Liver (tissue), 9 donors: ENCODE data around the gene HYAL3. TPM values are rescaled to one million over a fixed set of nuclear protein-coding genes. Genes with fewer than 3 reads are reported as not detected.
A peak's percentile ranks its signal among the peaks of the same experiment; 100 is the strongest.

Source experiments
- DNase-seq: peaks from one replicate; pipeline ENCODE4 v3.0.0-alpha.2; 2017; ENCODE audit warnings: low spot score
- H3K27ac ChIP-seq, 2 donors: one replicate each; pipeline ENCODE4 v1.7.0; 2013; ENCODE audit warnings: inconsistent platforms in 2 of 2, low read length in 2 of 2, control low read depth in 1 of 2, low read depth in 1 of 2, mild to moderate bottlenecking in 1 of 2
- H3K27me3 ChIP-seq, 4 donors: one replicate each; pipeline versions ENCODE4 v1.6.1 to v1.7.0; 2013; ENCODE audit warnings: low read length in 3 of 4, inconsistent platforms in 1 of 4, mild to moderate bottlenecking in 1 of 4, moderate library complexity in 1 of 4; ENCODE audit not compliant: control insufficient read depth in 4 of 4, insufficient read depth in 4 of 4
- H3K36me3 ChIP-seq, 4 donors: one replicate each; pipeline versions ENCODE4 v1.6.1 to v1.7.0; 2013; ENCODE audit warnings: low read length in 3 of 4, mild to moderate bottlenecking in 3 of 4, low read depth in 1 of 4, moderate library complexity in 1 of 4; ENCODE audit not compliant: control insufficient read depth in 4 of 4, insufficient read depth in 3 of 4
- H3K4me1 ChIP-seq, 4 donors: one replicate each; pipeline versions ENCODE4 v1.6.1 to v1.7.0; 2013; ENCODE audit warnings: low read length in 3 of 4, mild to moderate bottlenecking in 3 of 4, moderate library complexity in 1 of 4; ENCODE audit not compliant: control insufficient read depth in 4 of 4, insufficient read depth in 4 of 4
- H3K4me3 ChIP-seq, 3 donors: one replicate each; pipeline versions ENCODE4 v1.6.1 to v1.7.0; 2013; ENCODE audit warnings: low read length in 3 of 3, control low read depth in 1 of 3, low read depth in 1 of 3, mild to moderate bottlenecking in 1 of 3
- H3K9ac ChIP-seq, 2 donors: one replicate each; pipeline ENCODE4 v1.7.0; 2013; ENCODE audit warnings: low read length in 2 of 2, mild to moderate bottlenecking in 2 of 2, moderate library complexity in 2 of 2, control low read depth in 1 of 2, low read depth in 1 of 2
- H3K9me3 ChIP-seq, 4 donors: one replicate each; pipeline versions ENCODE4 v1.6.1 to v1.7.0; 2013; ENCODE audit warnings: low read length in 3 of 4; ENCODE audit not compliant: control insufficient read depth in 4 of 4
- EGR1 ChIP-seq, 2 donors: IDR thresholded peaks; 2 replicates each; pipeline ENCODE4 v1.6.1; 2016 to 2018; ENCODE audit warnings: antibody characterized with exemption in 2 of 2, low read depth in 2 of 2
- FOXA1 ChIP-seq: IDR thresholded peaks from 2 replicates; pipeline ENCODE4 v1.6.1; 2016; ENCODE audit warnings: antibody characterized with exemption
- FOXA2 ChIP-seq: IDR thresholded peaks from 2 replicates; pipeline ENCODE4 v1.6.1; 2016; ENCODE audit warnings: antibody characterized with exemption
- GABPA ChIP-seq, 2 donors: IDR thresholded peaks in 1 of 2; conservative IDR thresholded peaks in 1 of 2; 2 replicates each; pipeline ENCODE4 v1.6.1; 2016; ENCODE audit warnings: antibody characterized with exemption in 2 of 2, mild to moderate bottlenecking in 1 of 2, moderate library complexity in 1 of 2
- HNF4A ChIP-seq, 2 donors: conservative IDR thresholded peaks; 2 replicates each; pipeline ENCODE4 v1.6.1; 2016; ENCODE audit warnings: antibody characterized with exemption in 2 of 2, mild to moderate bottlenecking in 2 of 2
- HNF4G ChIP-seq: IDR thresholded peaks from 2 replicates; pipeline ENCODE4 v1.6.1; 2016; ENCODE audit warnings: antibody characterized with exemption
- NR2F2 ChIP-seq: IDR thresholded peaks from 2 replicates; pipeline ENCODE4 v1.6.1; 2016; ENCODE audit warnings: antibody characterized with exemption
- RAD21 ChIP-seq, 2 donors: IDR thresholded peaks; 2 replicates each; pipeline ENCODE4 v1.6.1; 2016; ENCODE audit warnings: antibody characterized with exemption in 2 of 2, mild to moderate bottlenecking in 2 of 2
- RXRA ChIP-seq, 2 donors: IDR thresholded peaks; 2 replicates each; pipeline ENCODE4 v1.6.1; 2017 to 2018; ENCODE audit warnings: antibody characterized with exemption in 2 of 2, mild to moderate bottlenecking in 1 of 2
- SP1 ChIP-seq: IDR thresholded peaks from 2 replicates; pipeline ENCODE4 v1.6.1; 2018; ENCODE audit warnings: antibody characterized with exemption, mild to moderate bottlenecking
- TAF1 ChIP-seq: conservative IDR thresholded peaks from 2 replicates; pipeline ENCODE4 v1.6.1; 2016; ENCODE audit warnings: antibody characterized with exemption, mild to moderate bottlenecking
- YY1 ChIP-seq: IDR thresholded peaks from 2 replicates; pipeline ENCODE4 v1.6.1; 2016; ENCODE audit warnings: antibody characterized with exemption, mild to moderate bottlenecking
- WGBS: extraction: QIAGEN DNeasy Blood & Tissue Kit; methylation state at CpG from one replicate; pipeline ENCODE4 v1.1.7; 2013; 5-methylcytosine and 5-hydroxymethylcytosine counted together
- polyA plus RNA-seq, 2 donors: library from polyadenylated mRNA; stranded (reverse) in 1 of 2; unstranded in 1 of 2; fragments of 200-250 nt in 1 of 2; fragments of >200 nt in 1 of 2; fragmentation: Nextera tagmentation in 1 of 2; extraction: Ambion mirVana in 1 of 2; gene quantifications; one replicate each; pipeline versions ENCODE4 v1.2.1 to v1.2.3, GENCODE V29; 2013 to 2015
- total RNA-seq, 2 donors: library from RNA; depleted of rRNA; stranded (reverse); fragments of >200 nt; gene quantifications; one replicate each; pipeline ENCODE4 v1.2.3, GENCODE V29; 2014
- TF ChIP-seq, protein P1 (sequence below): fragments of 150-350 bp; IDR thresholded peaks from 2 replicates; pipeline ENCODE4 v1.5.1; 2017; ENCODE audit warnings: improper control_type of control experiment, low read depth, low read length; ENCODE audit not compliant: missing input control
- TF ChIP-seq, protein P2 (sequence below): IDR thresholded peaks from 2 replicates; pipeline ENCODE4 v1.6.1; 2016; ENCODE audit warnings: antibody characterized with exemption
- TF ChIP-seq, protein P3 (sequence below): IDR thresholded peaks from 2 replicates; pipeline ENCODE4 v1.6.1; 2016; ENCODE audit warnings: antibody characterized with exemption, mild to moderate bottlenecking
- TF ChIP-seq, protein P4 (sequence below): IDR thresholded peaks from 2 replicates; pipeline ENCODE4 v1.6.1; 2016; ENCODE audit warnings: antibody characterized with exemption
- donor health status: healthy.
- donor health status: healthy.
- donor health status: healthy.
- donor health status: healthy.
- donor health status: healthy.

HYAL3 gene
- total and polyA plus RNA-seq, 4 donors, result 1.8 to 6.6 (median 2.0) TPM

DNA sequence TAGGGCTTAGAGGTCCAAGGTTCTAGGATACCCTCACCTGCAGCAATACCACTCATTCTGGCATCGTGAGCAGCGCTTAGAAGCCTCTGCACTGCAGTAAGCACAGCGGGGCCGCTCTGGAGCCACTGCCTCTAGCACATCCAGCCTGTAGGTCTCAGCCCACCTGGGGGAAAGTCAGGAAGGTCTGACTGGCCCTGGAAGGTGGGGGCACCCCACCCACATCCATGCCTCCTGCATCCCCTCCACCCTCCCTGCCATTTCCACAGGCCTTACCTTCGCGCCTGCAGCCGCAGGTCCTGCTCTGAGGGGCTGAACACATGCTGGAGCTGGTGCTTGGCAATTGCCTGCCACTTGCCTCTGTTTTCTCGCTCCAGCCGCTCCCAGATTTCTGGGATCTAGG is 42.3 kb upstream of the HYAL3 start:
- Histone ChIP-seq H3K4me1 (peaks cover 6 to 26% (median 13%) of the 10 kb centered on the region in 4 donors), H3K9ac (no peak overlapping the region)

DNA sequence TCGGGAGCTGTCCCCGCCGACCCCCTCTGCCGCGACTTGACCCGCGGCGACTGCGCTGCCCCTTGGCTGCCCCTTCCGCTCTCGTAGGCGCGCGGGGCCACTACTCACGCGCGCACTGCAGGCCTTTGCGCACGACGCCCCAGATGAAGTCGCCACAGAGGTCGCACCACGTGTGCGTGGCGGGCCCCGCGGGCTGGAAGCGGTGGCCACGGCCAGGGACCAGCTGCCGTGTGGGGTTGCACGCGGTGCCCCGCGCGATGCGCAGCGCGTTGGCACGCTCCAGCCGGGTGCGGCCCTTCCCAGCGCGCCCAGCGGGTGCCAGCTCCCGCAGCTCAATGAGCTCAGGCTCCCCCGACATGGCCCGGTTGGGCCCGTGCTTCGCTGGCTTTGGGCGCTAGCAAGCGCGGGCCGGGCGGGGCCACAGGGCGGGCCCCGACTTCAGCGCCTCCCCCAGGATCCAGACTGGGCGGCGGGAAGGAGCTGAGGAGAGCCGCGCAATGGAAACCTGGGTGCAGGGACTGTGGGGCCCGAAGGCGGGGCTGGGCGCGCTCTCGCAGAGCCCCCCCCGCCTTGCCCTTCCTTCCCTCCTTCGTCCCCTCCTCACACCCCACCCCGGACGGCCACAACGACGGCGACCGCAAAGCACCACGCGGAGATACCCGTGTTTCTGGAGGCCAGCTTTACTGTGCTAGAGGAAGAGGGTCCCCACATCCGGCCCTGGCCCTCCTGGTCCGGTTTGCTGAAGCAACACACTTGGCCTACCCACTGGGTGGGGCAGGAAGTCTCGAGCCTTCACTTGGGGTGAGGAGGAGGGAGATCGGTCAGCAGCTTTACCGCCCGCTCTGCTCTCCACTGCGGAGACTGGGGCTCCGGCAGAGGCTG is 41.5 kb upstream of the HYAL3 start, which contains the start of gene RASSF1:
RASSF1 (minus strand) TSS at position 389 of the 882 bp plus-strand sequence; CDS start at position 358, 31 bp downstream.
- Histone ChIP-seq H3K27ac (peak within 1 kb of the TSS; percentile 21 to 34), H3K36me3 (no peaks in the 10 kb centered on the region), H3K4me1 (peaks cover 11 to 32% (median 18%) of the 10 kb centered on the region in 4 donors), H3K9me3 (no peaks in the 10 kb centered on the region), H3K27me3 (no peaks in the 10 kb centered on the region), H3K4me3 (peak within 1 kb of the TSS in 1 of 3 donors; percentile 42), H3K9ac (peak within 1 kb of the TSS; percentile 10 to 62)
- 23% methylated on average over 85 of the region's 85 CpGs for WGBS
- DNase-seq, result peak; percentile 78
- TF ChIP-seq GABPA (IDR thresholded peaks at IDR 0.05 in 1 of 2, conservative IDR thresholded peaks at IDR 0.05 in 1 of 2) (peak in 1 of 2 donors; percentile 22), HNF4A (conservative IDR thresholded peaks at IDR 0.05) (no peak), SP1 (peak; percentile 36), HNF4G (no peak), EGR1 (IDR thresholded peaks at IDR 0.05; ENCODE audit: low read depth in 2 of 2) (no peak), YY1 (no peak), RXRA (IDR thresholded peaks at IDR 0.05) (peak in 1 of 2 donors; percentile 12), RAD21 (IDR thresholded peaks at IDR 0.05) (no peak), FOXA1 (no peak), FOXA2 (no peak), TAF1 (no peak)
- TF ChIP-seq, protein P1, sequence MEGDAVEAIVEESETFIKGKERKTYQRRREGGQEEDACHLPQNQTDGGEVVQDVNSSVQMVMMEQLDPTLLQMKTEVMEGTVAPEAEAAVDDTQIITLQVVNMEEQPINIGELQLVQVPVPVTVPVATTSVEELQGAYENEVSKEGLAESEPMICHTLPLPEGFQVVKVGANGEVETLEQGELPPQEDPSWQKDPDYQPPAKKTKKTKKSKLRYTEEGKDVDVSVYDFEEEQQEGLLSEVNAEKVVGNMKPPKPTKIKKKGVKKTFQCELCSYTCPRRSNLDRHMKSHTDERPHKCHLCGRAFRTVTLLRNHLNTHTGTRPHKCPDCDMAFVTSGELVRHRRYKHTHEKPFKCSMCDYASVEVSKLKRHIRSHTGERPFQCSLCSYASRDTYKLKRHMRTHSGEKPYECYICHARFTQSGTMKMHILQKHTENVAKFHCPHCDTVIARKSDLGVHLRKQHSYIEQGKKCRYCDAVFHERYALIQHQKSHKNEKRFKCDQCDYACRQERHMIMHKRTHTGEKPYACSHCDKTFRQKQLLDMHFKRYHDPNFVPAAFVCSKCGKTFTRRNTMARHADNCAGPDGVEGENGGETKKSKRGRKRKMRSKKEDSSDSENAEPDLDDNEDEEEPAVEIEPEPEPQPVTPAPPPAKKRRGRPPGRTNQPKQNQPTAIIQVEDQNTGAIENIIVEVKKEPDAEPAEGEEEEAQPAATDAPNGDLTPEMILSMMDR, result no peak

More for the DNA sequence above, 42.3 kb upstream of the HYAL3 start:
- Histone ChIP-seq H3K4me3 (no peak overlapping the region), H3K36me3 (no peaks in the 10 kb centered on the region), H3K9me3 (no peaks in the 10 kb centered on the region), H3K27ac (peak overlapping the region in 1 of 2 donors; percentile 21), H3K27me3 (no peaks in the 10 kb centered on the region)
- TF ChIP-seq RAD21 (IDR thresholded peaks at IDR 0.05) (no peak), EGR1 (IDR thresholded peaks at IDR 0.05; ENCODE audit: low read depth in 2 of 2) (no peak), FOXA1 (no peak), YY1 (no peak), NR2F2 (no peak), HNF4G (no peak), FOXA2 (no peak), SP1 (no peak)
- TF ChIP-seq, protein P2, sequence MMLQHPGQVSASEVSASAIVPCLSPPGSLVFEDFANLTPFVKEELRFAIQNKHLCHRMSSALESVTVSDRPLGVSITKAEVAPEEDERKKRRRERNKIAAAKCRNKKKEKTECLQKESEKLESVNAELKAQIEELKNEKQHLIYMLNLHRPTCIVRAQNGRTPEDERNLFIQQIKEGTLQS, result no peak
- TF ChIP-seq, protein P3, sequence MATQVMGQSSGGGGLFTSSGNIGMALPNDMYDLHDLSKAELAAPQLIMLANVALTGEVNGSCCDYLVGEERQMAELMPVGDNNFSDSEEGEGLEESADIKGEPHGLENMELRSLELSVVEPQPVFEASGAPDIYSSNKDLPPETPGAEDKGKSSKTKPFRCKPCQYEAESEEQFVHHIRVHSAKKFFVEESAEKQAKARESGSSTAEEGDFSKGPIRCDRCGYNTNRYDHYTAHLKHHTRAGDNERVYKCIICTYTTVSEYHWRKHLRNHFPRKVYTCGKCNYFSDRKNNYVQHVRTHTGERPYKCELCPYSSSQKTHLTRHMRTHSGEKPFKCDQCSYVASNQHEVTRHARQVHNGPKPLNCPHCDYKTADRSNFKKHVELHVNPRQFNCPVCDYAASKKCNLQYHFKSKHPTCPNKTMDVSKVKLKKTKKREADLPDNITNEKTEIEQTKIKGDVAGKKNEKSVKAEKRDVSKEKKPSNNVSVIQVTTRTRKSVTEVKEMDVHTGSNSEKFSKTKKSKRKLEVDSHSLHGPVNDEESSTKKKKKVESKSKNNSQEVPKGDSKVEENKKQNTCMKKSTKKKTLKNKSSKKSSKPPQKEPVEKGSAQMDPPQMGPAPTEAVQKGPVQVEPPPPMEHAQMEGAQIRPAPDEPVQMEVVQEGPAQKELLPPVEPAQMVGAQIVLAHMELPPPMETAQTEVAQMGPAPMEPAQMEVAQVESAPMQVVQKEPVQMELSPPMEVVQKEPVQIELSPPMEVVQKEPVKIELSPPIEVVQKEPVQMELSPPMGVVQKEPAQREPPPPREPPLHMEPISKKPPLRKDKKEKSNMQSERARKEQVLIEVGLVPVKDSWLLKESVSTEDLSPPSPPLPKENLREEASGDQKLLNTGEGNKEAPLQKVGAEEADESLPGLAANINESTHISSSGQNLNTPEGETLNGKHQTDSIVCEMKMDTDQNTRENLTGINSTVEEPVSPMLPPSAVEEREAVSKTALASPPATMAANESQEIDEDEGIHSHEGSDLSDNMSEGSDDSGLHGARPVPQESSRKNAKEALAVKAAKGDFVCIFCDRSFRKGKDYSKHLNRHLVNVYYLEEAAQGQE, result no peak
- TF ChIP-seq, protein P4, sequence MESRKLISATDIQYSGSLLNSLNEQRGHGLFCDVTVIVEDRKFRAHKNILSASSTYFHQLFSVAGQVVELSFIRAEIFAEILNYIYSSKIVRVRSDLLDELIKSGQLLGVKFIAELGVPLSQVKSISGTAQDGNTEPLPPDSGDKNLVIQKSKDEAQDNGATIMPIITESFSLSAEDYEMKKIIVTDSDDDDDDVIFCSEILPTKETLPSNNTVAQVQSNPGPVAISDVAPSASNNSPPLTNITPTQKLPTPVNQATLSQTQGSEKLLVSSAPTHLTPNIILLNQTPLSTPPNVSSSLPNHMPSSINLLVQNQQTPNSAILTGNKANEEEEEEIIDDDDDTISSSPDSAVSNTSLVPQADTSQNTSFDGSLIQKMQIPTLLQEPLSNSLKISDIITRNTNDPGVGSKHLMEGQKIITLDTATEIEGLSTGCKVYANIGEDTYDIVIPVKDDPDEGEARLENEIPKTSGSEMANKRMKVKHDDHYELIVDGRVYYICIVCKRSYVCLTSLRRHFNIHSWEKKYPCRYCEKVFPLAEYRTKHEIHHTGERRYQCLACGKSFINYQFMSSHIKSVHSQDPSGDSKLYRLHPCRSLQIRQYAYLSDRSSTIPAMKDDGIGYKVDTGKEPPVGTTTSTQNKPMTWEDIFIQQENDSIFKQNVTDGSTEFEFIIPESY, result no peak
- DNase-seq, result no peak
- 96% methylated on average over 9 of the region's 9 CpGs for WGBS
